ENCODE results near the gene TGFBI.

The TGFBI gene

DNA sequence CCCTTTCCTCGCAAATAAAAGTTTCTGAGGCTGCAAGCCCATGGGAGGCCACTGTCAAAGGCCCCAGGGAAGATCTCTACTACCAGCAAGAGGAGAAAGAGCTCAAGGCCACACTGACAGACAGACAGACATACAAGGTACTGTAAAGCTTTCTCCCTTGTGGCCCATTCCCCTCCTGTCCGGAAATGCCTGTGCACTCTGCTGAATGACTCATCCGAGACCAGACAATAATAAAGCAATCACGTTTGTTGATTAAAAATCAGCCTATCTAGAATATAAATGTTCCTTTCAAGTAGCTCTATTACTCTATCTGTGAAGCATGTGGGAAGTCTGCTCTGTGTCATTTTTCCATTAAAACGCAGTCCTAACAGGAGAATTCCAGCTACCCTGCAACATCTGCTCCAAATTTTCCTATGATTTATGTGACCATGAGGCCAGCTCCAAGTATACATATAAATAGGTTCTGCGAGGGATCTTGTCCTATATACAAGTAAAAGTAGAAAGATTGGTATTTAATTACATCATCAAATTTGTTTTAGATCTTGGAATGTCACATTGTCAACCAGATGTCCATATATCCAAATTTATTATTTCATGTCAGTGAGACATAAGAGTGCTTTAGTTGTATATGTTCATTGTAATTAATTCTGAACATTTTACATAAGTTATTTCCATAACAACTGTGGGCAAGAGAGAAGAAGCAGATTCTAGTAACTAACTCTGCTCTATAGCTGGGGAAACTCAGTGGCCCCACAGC lies 34.7 kb upstream of the TGFBI start:
- Histone ChIP-seq H3K9ac (ENCODE audit: low read length) (no peak overlapping the region), H3K79me2 (ENCODE audit: low read length) (no peaks in the 10 kb centered on the region), H3K27ac (ENCODE audit: low read length) (no peak overlapping the region), H2AFZ (ENCODE audit: low read depth, low read length) (no peak overlapping the region), H3K27me3 (ENCODE audit: low read depth, low read length) (peaks cover 8% of the 10 kb centered on the region; the same call in 1 of the 2 replicates), H3K4me3 (ENCODE audit: low read length) (no peak overlapping the region), H3K4me1 (ENCODE audit: low read length) (no peaks in the 10 kb centered on the region), H3K4me2 (ENCODE audit: low read length) (no peak overlapping the region), H3K36me3 (replicated peaks; ENCODE audit: low read depth, low read length) (no peaks in the 10 kb centered on the region), H3K9me3 (ENCODE audit: insufficient read depth, low read length) (no peaks in the 10 kb centered on the region), H4K20me1 (ENCODE audit: insufficient read depth, low read length) (no peaks in the 10 kb centered on the region)
- no peak for TF ChIP-seq EZH2phosphoT487 (IDR thresholded peaks at IDR 0.05; ENCODE audit: low read depth)
- TF ChIP-seq, protein P1, sequence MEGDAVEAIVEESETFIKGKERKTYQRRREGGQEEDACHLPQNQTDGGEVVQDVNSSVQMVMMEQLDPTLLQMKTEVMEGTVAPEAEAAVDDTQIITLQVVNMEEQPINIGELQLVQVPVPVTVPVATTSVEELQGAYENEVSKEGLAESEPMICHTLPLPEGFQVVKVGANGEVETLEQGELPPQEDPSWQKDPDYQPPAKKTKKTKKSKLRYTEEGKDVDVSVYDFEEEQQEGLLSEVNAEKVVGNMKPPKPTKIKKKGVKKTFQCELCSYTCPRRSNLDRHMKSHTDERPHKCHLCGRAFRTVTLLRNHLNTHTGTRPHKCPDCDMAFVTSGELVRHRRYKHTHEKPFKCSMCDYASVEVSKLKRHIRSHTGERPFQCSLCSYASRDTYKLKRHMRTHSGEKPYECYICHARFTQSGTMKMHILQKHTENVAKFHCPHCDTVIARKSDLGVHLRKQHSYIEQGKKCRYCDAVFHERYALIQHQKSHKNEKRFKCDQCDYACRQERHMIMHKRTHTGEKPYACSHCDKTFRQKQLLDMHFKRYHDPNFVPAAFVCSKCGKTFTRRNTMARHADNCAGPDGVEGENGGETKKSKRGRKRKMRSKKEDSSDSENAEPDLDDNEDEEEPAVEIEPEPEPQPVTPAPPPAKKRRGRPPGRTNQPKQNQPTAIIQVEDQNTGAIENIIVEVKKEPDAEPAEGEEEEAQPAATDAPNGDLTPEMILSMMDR (IDR thresholded peaks at IDR 0.05; ENCODE audit: low read depth, low read length) = no peak

DNA sequence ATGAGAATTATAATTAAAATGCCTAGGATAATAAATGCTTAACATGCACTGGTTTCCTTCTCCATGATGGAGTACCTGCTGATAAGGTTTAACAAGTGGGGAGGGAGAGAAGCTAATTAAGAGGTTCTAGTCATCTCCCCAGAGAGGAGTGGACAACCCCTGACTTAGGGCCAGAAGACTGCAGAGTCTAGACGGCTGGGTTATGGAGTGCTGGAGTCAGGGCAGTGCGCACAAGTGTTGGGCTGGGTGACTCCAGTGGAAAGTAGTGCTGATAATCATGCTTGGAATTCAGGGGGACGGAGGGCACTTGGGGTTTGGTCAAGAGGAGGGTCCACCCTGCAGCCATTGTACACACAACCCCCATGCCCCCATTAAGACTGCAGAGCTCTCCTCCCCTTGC lies 32.8 kb upstream of the TGFBI start:
- Histone ChIP-seq H3K4me3 (ENCODE audit: low read length) (no peak overlapping the region), H4K20me1 (ENCODE audit: insufficient read depth, low read length) (no peaks in the 10 kb centered on the region), H3K79me2 (ENCODE audit: low read length) (no peaks in the 10 kb centered on the region), H3K27ac (ENCODE audit: low read length) (no peak overlapping the region), H3K4me2 (ENCODE audit: low read length) (no peak overlapping the region), H2AFZ (ENCODE audit: low read depth, low read length) (no peak overlapping the region), H3K27me3 (ENCODE audit: low read depth, low read length) (peaks cover 8% of the 10 kb centered on the region; the same call in 1 of the 2 replicates), H3K9me3 (ENCODE audit: insufficient read depth, low read length) (no peaks in the 10 kb centered on the region), H3K9ac (ENCODE audit: low read length) (no peak overlapping the region), H3K36me3 (replicated peaks; ENCODE audit: low read depth, low read length) (no peaks in the 10 kb centered on the region), H3K4me1 (ENCODE audit: low read length) (no peaks in the 10 kb centered on the region)
- TF ChIP-seq EZH2phosphoT487 (IDR thresholded peaks at IDR 0.05; ENCODE audit: low read depth) = no peak
- TF ChIP-seq, protein P1 (IDR thresholded peaks at IDR 0.05; ENCODE audit: low read depth, low read length) = no peak

DNA sequence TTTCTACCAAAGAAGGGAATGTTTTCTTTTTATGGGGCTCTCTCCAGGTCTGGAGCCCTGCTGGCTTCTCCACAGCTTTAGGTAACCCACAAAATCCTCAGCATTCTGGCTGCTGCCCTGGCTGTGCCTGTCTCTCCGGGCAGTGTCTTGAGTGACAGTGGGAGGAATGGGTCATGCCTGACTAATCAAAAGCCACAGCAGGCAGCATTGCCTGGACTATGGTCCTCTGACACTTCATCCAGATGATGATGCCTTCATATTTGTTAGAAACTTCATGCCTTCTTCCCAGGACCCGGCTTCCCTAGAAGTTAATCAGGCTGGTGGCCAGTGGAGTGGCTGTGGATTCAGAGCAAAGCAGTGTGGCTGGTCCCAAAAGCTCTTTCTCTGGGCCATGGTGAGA lies 32.2 kb upstream of the TGFBI start:
- H3K4me3 ChIP-seq (ENCODE audit: low read length) = no peak overlapping the region
- H3K9ac ChIP-seq (ENCODE audit: low read length) = no peak overlapping the region
- no peaks in the 10 kb centered on the region for H4K20me1 ChIP-seq (ENCODE audit: insufficient read depth, low read length)
- no peaks in the 10 kb centered on the region for H3K36me3 ChIP-seq (replicated peaks; ENCODE audit: low read depth, low read length)
- no peaks in the 10 kb centered on the region for H3K79me2 ChIP-seq (ENCODE audit: low read length)
- no peak overlapping the region for H3K27ac ChIP-seq (ENCODE audit: low read length)
- H3K27me3 ChIP-seq (ENCODE audit: low read depth, low read length) = peaks cover 8% of the 10 kb centered on the region; the same call in 1 of the 2 replicates
- no peak overlapping the region for H3K4me2 ChIP-seq (ENCODE audit: low read length)
- no peak overlapping the region for H2AFZ ChIP-seq (ENCODE audit: low read depth, low read length)
- H3K4me1 ChIP-seq (ENCODE audit: low read length) = no peaks in the 10 kb centered on the region
- no peak for TF ChIP-seq EZH2phosphoT487 (IDR thresholded peaks at IDR 0.05; ENCODE audit: low read depth)
- TF ChIP-seq, protein P1 (IDR thresholded peaks at IDR 0.05; ENCODE audit: low read depth, low read length) = no peak
- no peaks in the 10 kb centered on the region for H3K9me3 ChIP-seq (ENCODE audit: insufficient read depth, low read length)

DNA sequence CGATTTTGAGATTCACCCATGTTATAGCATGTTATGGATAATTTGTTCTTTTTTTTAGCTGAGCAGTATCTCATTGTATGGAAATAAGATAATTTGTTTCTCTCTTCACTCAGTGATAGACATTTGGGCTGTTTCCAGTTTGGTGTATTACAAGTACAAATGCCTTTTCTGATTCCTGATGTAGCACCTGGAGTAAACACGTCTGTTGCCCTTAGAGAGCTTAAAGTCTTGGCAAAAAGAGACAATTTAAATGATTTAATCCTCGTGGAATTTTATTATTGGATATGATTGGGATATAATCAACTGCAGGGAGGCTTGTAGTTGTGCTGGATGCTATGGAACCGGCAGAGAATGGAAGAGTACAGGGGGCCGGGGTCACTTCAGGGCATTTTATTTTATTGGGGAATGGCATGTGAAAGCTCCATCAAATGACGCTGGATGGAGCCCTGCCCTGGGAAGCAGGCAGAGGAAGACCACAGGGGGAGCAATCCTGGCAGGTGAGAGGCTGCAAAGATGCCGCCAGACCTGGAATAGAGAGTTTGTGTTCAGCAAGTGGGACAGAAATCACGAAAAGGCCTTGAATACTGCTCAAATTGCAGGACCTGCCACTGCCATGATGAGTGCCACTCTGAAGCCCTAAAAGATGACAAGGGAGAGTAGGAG lies 31.0 kb upstream of the TGFBI start:
- no peak overlapping the region for H2AFZ ChIP-seq (ENCODE audit: low read depth, low read length)
- H3K9ac ChIP-seq (ENCODE audit: low read length) = no peak overlapping the region
- peaks cover 8% of the 10 kb centered on the region; the same call in 1 of the 2 replicates for H3K27me3 ChIP-seq (ENCODE audit: low read depth, low read length)
- H3K79me2 ChIP-seq (ENCODE audit: low read length) = no peaks in the 10 kb centered on the region
- no peaks in the 10 kb centered on the region for H4K20me1 ChIP-seq (ENCODE audit: insufficient read depth, low read length)
- H3K4me3 ChIP-seq (ENCODE audit: low read length) = no peak overlapping the region
- no peak overlapping the region for H3K27ac ChIP-seq (ENCODE audit: low read length)
- no peaks in the 10 kb centered on the region for H3K4me1 ChIP-seq (ENCODE audit: low read length)
- TF ChIP-seq EZH2phosphoT487 (IDR thresholded peaks at IDR 0.05; ENCODE audit: low read depth) = no peak
- TF ChIP-seq, protein P1 (IDR thresholded peaks at IDR 0.05; ENCODE audit: low read depth, low read length) = no peak
- no peak overlapping the region for H3K4me2 ChIP-seq (ENCODE audit: low read length)
- no peaks in the 10 kb centered on the region for H3K36me3 ChIP-seq (replicated peaks; ENCODE audit: low read depth, low read length)
- no peaks in the 10 kb centered on the region for H3K9me3 ChIP-seq (ENCODE audit: insufficient read depth, low read length)
